Activated CD4-positive, CD25-positive, alpha-beta regulatory T cell treated with anti-CD3 and anti-CD28 coated beads, Interleukin-2, amount 50 U/mL, for 72 hours (primary cell): Measurements from ENCODE around the gene AUTS2.

Experiments used
- DNase-seq: peaks from one replicate; pipeline ENCODE4 v3.0.0; 2021

AUTS2 gene

DNA sequence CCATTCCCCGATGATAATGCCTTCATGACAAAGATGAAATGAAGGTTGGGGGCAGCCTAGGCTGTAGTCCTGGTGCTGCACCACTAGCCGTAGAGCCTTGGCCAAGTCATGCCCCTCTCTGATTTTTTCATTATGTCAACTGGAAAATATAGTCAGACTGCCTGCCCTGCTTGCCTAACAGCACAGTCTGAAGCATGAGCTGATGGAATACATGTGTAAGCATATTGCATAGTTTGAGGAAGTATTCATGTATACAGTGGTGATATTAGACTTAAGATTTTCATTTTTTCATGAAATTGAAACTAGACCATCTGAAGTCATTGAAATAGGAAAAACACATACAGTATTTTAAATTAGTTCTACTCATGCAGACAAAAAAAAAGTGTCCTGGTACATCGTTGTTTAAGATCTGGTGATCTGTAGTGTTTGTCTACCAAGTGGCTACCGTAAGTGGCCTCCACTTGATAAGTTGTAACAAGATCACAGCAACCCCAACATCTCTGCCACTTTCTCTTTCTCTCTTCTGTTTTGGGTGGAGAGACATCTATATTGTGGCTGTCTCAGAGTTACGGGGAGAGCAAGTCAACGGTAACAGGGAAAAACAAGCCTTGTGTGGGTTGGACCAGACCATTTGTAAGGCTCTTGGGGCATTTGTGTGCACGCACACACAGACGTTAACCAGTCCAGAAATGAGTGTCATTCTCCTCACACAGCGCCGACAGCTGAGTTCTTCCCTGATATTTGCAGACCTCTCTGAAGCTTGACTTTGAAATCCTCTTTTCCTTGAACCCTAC lies 817.1 kb downstream of the AUTS2 start:
- no peak for DNase-seq

GRCh38 chr7:70416347-70416985 lies 818.2 kb downstream of the AUTS2 start:
- no peak for DNase-seq

DNA sequence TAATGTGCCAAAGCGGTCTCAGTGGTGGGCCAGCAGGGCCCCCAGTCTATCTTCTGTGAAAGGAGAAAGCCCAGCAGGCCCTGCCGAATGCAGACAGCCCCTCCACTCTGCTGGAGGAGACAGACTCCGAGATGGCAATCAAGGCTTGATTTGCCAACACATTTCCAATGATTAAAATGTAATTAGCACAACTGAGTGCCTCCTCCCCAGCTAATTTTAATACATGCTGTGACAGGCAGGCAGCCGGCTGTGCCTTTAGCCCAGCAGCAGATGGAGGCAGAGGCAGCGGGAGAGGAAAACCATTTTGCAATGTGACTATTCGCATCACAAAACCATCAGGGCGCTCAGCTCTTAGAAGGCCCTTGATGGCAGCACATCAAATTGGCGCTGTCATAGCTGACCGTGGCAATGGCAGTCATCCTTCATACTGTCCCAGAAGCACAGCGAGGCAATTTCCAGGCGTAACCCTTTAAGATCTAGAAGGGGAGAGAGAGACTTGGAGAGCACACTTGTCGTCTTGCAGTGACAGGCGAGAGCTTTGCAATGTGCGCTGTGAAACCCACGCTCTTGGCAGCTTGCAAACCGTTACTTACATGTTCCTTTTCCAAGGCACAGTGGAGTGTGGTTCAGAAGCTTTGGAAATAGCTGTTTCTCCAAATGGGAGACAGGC lies 818.8 kb downstream of the AUTS2 start:
- DNase-seq: no peak

GRCh38 chr7:70419526-70420380 lies 821.5 kb downstream of the AUTS2 start:
- no peak for DNase-seq

DNA sequence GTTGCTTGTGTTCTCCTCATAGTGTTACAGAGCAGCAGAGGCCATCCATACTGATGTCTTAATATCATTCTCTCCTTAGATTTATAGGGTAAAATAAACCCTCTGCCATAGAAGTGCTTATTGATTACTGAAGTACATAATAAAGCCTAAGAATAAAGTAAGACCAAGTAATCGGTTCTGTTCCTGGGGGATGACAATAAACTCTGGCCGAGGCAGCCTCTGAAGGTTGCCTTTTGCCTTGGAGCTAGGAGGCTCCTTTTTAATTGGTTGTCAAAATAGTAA lies 822.0 kb downstream of the AUTS2 start:
- no peak for DNase-seq

DNA sequence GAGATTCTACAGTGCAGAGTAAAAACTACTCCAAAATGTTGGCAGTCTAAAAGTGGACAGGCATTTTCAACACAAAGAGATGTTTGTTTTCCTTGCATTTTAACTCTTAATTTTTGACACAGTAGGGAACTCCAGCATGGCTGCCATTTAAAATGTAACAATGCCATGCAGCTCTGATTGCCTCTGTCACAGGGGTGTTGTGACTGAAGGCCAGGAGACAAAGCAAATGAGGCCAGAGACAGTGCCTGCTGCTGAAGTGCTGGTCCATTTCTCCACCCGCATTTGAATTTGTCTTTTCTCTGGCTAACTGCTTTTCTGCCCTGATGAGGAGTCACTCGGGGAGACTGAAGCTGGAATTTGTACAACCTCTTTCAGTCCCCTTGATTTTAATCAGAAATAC lies 823.0 kb downstream of the AUTS2 start:
- DNase-seq: no peak

- DNase-seq: no peak
Measured at GRCh38 chr7:70426249-70426880, 828.1 kb downstream of the AUTS2 start.

- DNase-seq: no peak
Measured at GRCh38 chr7:70432567-70433001, 834.3 kb downstream of the AUTS2 start.

DNA sequence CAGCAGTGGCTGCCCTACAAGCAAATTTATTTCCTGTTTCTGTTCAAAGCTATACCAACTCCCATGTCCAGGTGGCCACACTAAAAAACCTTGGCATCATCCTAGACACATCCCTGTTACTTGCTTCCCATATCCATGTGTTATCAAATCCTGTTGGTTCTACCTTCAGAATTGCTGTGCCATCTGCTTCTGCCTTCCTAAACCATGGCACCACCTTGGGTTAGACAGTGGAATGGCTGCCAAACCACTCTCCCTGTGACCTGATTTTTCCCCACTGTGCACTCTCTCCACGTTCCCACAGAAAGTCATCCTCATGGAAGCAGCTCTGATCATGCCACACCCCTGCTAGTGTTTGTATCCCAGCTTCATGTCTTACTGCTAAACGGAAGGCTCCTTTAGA lies 836.1 kb downstream of the AUTS2 start:
- DNase-seq: no peak

DNA sequence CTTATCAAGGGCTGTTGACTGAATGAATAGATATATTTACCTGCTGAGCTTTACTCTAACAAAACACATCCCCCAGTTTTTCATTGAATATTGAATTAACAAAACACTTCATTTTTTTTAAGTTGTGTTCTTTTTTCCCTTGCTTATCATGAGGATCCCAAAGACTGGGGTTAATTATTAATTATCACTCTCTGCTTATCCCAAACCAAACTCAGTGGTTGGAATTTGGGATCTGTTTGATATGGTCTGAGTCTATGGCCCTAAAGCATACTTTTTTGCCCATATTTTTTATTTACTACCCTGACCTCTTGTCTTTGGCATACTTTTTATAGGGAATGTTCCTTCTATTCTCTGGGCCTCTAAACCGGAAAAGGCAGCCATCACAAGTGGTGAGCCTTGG lies 836.5 kb downstream of the AUTS2 start:
- DNase-seq: no peak

GRCh38 chr7:70435634-70436033 lies 837.4 kb downstream of the AUTS2 start:
- DNase-seq: no peak

DNA sequence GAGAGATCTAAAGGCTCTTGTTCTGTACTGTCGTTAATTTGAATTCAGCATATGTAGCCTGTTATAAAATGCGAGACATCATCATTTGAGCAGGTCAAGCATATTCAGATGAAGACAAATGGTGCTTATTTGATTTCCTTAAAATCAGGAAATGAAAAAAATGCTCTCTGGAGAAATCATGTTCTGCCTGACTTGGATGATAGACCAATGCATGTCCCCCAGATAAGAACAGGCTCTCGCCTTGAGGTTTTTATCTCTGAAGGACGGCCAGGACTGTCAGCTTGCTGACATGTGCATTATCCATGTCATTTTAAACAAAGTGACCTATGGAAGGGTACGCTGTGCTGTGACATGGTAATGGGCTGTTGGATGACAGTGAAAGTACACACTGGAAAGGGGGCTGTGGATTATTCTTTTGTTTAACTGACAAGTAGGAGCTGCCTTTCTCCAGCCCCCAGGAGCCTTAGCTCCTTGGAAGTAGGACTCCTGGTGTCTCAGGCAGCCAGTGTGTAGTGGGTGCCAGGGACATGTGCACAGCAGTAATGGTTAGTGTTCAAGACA lies 838.6 kb downstream of the AUTS2 start:
- DNase-seq: no peak

- no peak for DNase-seq
Measured at GRCh38 chr7:70439651-70440050, 841.4 kb downstream of the AUTS2 start.

- no peak for DNase-seq
Measured at GRCh38 chr7:70446448-70447143, 848.3 kb downstream of the AUTS2 start.

- no peak for DNase-seq
Measured at GRCh38 chr7:70448312-70448906, 850.1 kb downstream of the AUTS2 start.

- DNase-seq: no peak
Measured at GRCh38 chr7:70450731-70451130, 852.5 kb downstream of the AUTS2 start.

GRCh38 chr7:70455925-70456324 lies 857.6 kb downstream of the AUTS2 start:
- DNase-seq: no peak

GRCh38 chr7:70456719-70457118 lies 858.4 kb downstream of the AUTS2 start:
- DNase-seq: no peak

DNA sequence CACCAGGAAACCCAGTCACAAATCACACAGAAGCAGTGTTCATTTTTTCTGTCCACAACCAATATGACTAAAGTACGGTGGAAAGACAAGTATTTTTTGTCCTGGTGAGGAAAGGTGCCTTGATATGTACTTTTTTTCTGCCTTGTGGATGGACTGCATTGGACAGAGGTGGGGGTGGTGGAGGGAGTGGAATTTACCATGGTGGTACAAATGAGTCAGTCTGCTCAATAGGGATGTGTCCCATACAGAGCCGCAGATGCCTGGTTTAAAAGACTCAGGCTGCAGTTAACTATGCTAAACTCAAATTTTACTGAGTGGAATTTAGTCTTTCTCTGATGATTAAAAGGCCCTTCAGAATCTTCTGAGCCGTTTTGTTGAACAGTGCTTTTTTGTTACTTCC lies 859.2 kb downstream of the AUTS2 start:
- no peak for DNase-seq

DNA sequence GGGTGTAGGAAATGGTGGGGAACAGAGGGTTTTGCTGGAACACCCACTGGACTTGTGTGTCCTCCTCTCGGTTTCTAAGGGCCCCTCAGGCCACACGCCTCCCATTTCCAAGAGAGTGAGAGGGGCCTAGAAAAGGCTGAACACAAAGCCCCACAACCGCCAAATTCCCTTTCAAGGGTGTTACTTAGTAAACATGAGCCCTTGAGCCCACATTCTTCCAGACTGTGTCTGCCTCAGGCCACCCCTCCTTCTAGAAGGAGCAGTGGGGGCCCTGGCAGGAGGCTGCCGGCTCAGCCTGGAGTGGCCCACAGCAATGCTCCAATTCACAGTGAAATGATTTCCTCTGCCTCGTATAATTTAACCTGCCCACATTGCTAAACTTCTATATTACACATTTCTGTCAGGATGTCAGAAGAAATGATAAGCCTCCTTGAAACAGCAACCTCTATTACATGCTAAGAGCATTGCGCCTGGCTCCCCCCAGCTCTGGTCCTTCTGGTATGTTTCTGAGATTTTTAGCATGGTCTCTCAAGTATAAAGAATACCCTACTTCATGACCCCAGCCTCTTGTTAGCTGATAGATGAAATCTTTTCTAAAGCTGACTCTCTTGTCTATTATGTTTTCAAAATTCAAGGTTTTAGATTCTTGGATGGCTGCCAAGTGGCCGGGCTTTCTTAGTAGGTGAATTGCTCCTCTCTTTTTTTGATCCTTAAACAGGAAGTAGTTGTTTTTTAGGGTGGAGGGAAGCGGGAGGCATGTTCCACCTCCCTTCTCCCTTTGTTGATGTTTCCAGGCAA lies 859.8 kb downstream of the AUTS2 start:
- DNase-seq: no peak

GRCh38 chr7:70458745-70459144 lies 860.5 kb downstream of the AUTS2 start:
- no peak for DNase-seq
